K562 (cell line): ENCODE results near the gene ZNF280D. TPM values are rescaled to one million over a fixed set of nuclear protein-coding genes. Genes with fewer than 3 reads are reported as not detected.

Experiments used
- ASH1L ChIP-seq: fragments of 450-650 bp; IDR thresholded peaks from 2 replicates; pipeline ENCODE4 v1.6.1; 2018; ENCODE audit warnings: borderline replicate concordance, mild to moderate bottlenecking, low read depth; ENCODE audit not compliant: partially characterized antibody
- BMI1 ChIP-seq: fragments of 150-350 bp; IDR thresholded peaks from 2 replicates; pipeline ENCODE4 v1.6.1; 2014; ENCODE audit warnings: low read length
- ILK ChIP-seq: fragments of 450-650 bp; IDR thresholded peaks from 2 replicates; pipeline ENCODE4 v1.6.1; 2016; ENCODE audit warnings: missing genetic modification characterization, low read depth, mild to moderate bottlenecking, missing compliant biosample characterization, moderate library complexity, borderline replicate concordance
- KHSRP ChIP-seq: fragments of 450-650 bp; IDR thresholded peaks from 2 replicates; pipeline ENCODE4 v1.6.1; 2017
- NCOA6 ChIP-seq: fragments of 450-650 bp; IDR thresholded peaks from 2 replicates; pipeline ENCODE4 v1.6.1; 2017; ENCODE audit warnings: mild to moderate bottlenecking
- NFXL1 ChIP-seq: fragments of 450-650 bp; formaldehyde crosslinking; IDR thresholded peaks from 2 replicates; pipeline ENCODE4 v1.4.0; 2021; ENCODE audit warnings: mild to moderate bottlenecking
- NR4A1 ChIP-seq, 2 experiments: fragments of 250-450 bp in 1 of 2; fragments of 450-650 bp in 1 of 2; sonication (Bioruptor Pico) in 1 of 2; IDR thresholded peaks; 2 replicates each; pipeline versions ENCODE4 v1.4.0 to v1.6.1; 2016 to 2020; ENCODE audit warnings: mild to moderate bottlenecking in 2 of 2, missing compliant biosample characterization in 1 of 2, missing genetic modification characterization in 1 of 2, moderate library complexity in 1 of 2
- PCBP2 ChIP-seq: fragments of 200-400 bp; formaldehyde crosslinking; IDR thresholded peaks from 2 replicates; pipeline ENCODE4 v1.6.1; 2018; ENCODE audit warnings: low read length, low read depth, mild to moderate bottlenecking, moderate library complexity; ENCODE audit not compliant: poor library complexity, severe bottlenecking
- PRMT5 ChIP-seq: sonication (generic); formaldehyde crosslinking; IDR thresholded peaks from 2 replicates; pipeline ENCODE4 v1.5.0; 2020; ENCODE audit warnings: missing genetic modification reagents
- PTRF ChIP-seq: fragments of 450-650 bp; IDR thresholded peaks from 2 replicates; pipeline ENCODE4 v1.6.1; 2016; ENCODE audit warnings: mild to moderate bottlenecking, missing genetic modification characterization, missing compliant biosample characterization
- SNIP1 ChIP-seq: fragments of 450-650 bp; IDR thresholded peaks from 2 replicates; pipeline ENCODE4 v1.7.1; 2017; ENCODE audit warnings: low read depth, mild to moderate bottlenecking
- SRSF9 ChIP-seq: fragments of 200-400 bp; formaldehyde crosslinking; IDR thresholded peaks from 2 replicates; pipeline ENCODE4 v1.6.1; 2017; ENCODE audit warnings: low read depth, low read length, borderline replicate concordance
- YBX1 ChIP-seq: fragments of 450-650 bp; IDR thresholded peaks from 2 replicates; pipeline ENCODE4 v1.7.1; 2016; ENCODE audit warnings: mild to moderate bottlenecking
- ZBTB17 ChIP-seq: fragments of 450-650 bp; formaldehyde crosslinking; IDR thresholded peaks from 2 replicates; pipeline ENCODE4 v1.4.0; 2020; ENCODE audit warnings: mild to moderate bottlenecking
- ZNF12 ChIP-seq: sonication (generic); formaldehyde crosslinking; IDR thresholded peaks from 2 replicates; pipeline ENCODE4 v1.4.0; 2020; ENCODE audit warnings: mild to moderate bottlenecking, missing genetic modification reagents
- polyA plus RNA-seq, 8 experiments: library from polyadenylated mRNA; depleted of rRNA in 4 of 8; stranded (reverse) in 5 of 8; unstranded in 3 of 8; fragments of >200 nt; fragmentation: Nextera tagmentation in 2 of 8; fragmentation: Illumina TruSeq in 1 of 8; extraction: Ambion mirVana in 2 of 8; extraction: Trizol in 1 of 8; gene quantifications; 2 replicates each; pipeline versions ENCODE4 v1.2.1 to v1.2.3, GENCODE V29; 2011 to 2014; ENCODE audit warnings: inconsistent platforms in 1 of 8, missing spikeins in 1 of 8
- total RNA-seq, 7 experiments: library from RNA; depleted of rRNA in 6 of 7; stranded (reverse); fragments of >200 nt in 6 of 7; fragmentation: Illumina TruSeq in 2 of 7; extraction: Trizol in 2 of 7; gene quantifications; 2 replicates each; pipeline versions ENCODE4 v1.2.1 to v1.2.3, GENCODE V29; 2011 to 2021; ENCODE audit warnings: low replicate concordance in 1 of 7
- TF ChIP-seq, protein P1 (sequence below): sonication (generic); formaldehyde crosslinking; IDR thresholded peaks from 2 replicates; pipeline ENCODE4 v1.9.0; 2022; ENCODE audit warnings: mild to moderate bottlenecking, missing genetic modification reagents
- TF ChIP-seq, protein P2 (sequence below): sonication (generic); formaldehyde crosslinking; IDR thresholded peaks from 2 replicates; pipeline ENCODE4 v1.8.0; 2022; ENCODE audit warnings: missing genetic modification reagents, mild to moderate bottlenecking, moderate library complexity, borderline replicate concordance
- TF ChIP-seq, protein P3 (sequence below): fragments of 250-450 bp; sonication (Bioruptor Pico); IDR thresholded peaks from 2 replicates; pipeline ENCODE4 v1.4.0; 2020; ENCODE audit warnings: mild to moderate bottlenecking, moderate library complexity
- TF ChIP-seq, protein P4 (sequence below): fragments of 450-650 bp; IDR thresholded peaks from 2 replicates; pipeline ENCODE4 v1.7.1; 2018; ENCODE audit warnings: mild to moderate bottlenecking, low read depth; ENCODE audit not compliant: partially characterized antibody

The ZNF280D gene
- total and polyA plus RNA-seq, 9 of the 15 experiments (the other 6 are each of a cell fraction or from before 2014, with no cell fraction given): 8.3 to 21.8 (median 18.4) TPM

DNA sequence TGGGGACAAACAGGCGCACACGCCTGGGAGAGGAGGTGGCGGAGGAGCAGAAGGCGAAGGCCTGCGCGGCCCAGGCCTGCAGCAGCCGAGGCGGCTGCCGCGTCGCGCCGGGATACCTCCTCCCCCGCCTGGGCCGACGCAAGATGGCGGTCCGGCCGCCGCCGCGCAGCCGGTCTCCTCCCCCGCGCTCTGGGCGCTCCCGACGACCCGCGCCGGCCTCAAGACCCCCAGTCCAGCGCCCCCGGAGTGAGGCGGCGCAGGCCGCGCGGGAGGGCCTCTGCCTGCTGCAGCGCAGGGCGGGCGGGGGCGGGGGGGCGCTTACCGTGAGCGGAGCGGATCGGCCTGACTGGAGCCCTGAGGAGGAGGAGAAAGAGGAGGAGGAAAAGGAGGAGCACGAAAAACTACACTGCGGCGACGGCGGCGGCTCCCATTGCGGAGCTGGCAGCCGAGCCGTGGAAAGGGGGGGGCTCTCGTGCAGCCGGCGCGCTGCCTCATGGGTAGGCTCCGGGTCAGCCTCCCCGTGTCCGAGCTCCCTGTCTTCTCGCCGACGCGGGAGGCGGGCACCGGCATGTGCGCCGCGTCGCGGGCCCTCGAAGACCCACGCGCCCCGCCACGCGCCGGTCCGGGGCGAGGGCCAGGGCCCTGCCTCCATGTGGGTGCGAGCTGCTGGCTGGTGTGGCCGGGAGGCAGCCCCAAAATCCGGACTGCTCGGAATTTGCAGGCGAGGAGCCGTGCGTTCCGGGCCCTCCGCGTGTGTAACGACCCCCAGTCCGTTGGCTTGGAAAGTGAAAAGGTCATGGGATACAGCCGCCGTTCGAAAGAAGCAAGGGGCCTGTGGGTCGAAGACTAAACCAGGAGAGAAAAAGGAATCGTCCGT lies at the start of gene ZNF280D (continued):
- TF ChIP-seq ILK (tag) (no peak), PRMT5 (CRISPR knock-in tag) (no peak; the same call in 1 of the 2 replicates), PCBP2 (no peak), PTRF (tag) (no peak), NFXL1 (peak; percentile 57; the same call in 1 of the 2 replicates), NCOA6 (peak; percentile 32; the same call in 1 of the 2 replicates), KHSRP (no peak), ZNF12 (CRISPR knock-in tag) (no peak), NR4A1 (CRISPR knock-in tag; IDR thresholded peaks at IDR 0.05) (peak; percentile 96), NR4A1 (tag; IDR thresholded peaks at IDR 0.05) (peak; percentile 95), BMI1 (no peak), SRSF9 (no peak), ZBTB17 (peak; percentile 93), YBX1 (no peak), ASH1L (no peak), SNIP1 (no peak)
- TF ChIP-seq, protein P1, sequence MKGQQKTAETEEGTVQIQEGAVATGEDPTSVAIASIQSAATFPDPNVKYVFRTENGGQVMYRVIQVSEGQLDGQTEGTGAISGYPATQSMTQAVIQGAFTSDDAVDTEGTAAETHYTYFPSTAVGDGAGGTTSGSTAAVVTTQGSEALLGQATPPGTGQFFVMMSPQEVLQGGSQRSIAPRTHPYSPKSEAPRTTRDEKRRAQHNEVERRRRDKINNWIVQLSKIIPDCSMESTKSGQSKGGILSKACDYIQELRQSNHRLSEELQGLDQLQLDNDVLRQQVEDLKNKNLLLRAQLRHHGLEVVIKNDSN (CRISPR knock-in tag): peak; percentile 49; the same call in 1 of the 2 replicates
- TF ChIP-seq, protein P2, sequence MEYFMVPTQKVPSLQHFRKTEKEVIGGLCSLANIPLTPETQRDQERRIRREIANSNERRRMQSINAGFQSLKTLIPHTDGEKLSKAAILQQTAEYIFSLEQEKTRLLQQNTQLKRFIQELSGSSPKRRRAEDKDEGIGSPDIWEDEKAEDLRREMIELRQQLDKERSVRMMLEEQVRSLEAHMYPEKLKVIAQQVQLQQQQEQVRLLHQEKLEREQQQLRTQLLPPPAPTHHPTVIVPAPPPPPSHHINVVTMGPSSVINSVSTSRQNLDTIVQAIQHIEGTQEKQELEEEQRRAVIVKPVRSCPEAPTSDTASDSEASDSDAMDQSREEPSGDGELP: peak; percentile 80
- TF ChIP-seq, protein P3, sequence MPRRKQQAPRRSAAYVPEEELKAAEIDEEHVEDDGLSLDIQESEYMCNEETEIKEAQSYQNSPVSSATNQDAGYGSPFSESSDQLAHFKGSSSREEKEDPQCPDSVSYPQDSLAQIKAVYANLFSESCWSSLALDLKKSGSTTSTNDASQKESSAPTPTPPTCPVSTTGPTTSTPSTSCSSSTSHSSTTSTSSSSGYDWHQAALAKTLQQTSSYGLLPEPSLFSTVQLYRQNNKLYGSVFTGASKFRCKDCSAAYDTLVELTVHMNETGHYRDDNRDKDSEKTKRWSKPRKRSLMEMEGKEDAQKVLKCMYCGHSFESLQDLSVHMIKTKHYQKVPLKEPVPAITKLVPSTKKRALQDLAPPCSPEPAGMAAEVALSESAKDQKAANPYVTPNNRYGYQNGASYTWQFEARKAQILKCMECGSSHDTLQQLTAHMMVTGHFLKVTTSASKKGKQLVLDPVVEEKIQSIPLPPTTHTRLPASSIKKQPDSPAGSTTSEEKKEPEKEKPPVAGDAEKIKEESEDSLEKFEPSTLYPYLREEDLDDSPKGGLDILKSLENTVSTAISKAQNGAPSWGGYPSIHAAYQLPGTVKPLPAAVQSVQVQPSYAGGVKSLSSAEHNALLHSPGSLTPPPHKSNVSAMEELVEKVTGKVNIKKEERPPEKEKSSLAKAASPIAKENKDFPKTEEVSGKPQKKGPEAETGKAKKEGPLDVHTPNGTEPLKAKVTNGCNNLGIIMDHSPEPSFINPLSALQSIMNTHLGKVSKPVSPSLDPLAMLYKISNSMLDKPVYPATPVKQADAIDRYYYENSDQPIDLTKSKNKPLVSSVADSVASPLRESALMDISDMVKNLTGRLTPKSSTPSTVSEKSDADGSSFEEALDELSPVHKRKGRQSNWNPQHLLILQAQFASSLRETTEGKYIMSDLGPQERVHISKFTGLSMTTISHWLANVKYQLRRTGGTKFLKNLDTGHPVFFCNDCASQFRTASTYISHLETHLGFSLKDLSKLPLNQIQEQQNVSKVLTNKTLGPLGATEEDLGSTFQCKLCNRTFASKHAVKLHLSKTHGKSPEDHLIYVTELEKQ (CRISPR knock-in tag): no peak
- TF ChIP-seq, protein P4, sequence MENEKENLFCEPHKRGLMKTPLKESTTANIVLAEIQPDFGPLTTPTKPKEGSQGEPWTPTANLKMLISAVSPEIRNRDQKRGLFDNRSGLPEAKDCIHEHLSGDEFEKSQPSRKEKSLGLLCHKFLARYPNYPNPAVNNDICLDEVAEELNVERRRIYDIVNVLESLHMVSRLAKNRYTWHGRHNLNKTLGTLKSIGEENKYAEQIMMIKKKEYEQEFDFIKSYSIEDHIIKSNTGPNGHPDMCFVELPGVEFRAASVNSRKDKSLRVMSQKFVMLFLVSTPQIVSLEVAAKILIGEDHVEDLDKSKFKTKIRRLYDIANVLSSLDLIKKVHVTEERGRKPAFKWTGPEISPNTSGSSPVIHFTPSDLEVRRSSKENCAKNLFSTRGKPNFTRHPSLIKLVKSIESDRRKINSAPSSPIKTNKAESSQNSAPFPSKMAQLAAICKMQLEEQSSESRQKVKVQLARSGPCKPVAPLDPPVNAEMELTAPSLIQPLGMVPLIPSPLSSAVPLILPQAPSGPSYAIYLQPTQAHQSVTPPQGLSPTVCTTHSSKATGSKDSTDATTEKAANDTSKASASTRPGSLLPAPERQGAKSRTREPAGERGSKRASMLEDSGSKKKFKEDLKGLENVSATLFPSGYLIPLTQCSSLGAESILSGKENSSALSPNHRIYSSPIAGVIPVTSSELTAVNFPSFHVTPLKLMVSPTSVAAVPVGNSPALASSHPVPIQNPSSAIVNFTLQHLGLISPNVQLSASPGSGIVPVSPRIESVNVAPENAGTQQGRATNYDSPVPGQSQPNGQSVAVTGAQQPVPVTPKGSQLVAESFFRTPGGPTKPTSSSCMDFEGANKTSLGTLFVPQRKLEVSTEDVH: no peak
